A549 (cell line): ENCODE measurements around the gene SEPTIN1.

ENCODE experiments used
- BHLHE40 ChIP-seq: IDR thresholded peaks from 2 replicates; pipeline ENCODE4 v1.6.1; 2012; ENCODE audit warnings: low read depth, low read length, inconsistent platforms
- CEBPB ChIP-seq, 2 experiments: fragments of >200 bp in 1 of 2; sonication (Bioruptor Twin) in 1 of 2; formaldehyde crosslinking in 1 of 2; IDR thresholded peaks; 2 replicates each; pipeline ENCODE4 v1.6.1; 2012 to 2016
- CHD2 ChIP-seq: fragments of 150-350 bp; IDR thresholded peaks from 2 replicates; pipeline ENCODE4 v1.6.1; 2014; ENCODE audit warnings: low read length; ENCODE audit not compliant: partially characterized antibody
- EP300 ChIP-seq, 2 experiments: fragments of >200 bp; sonication (Bioruptor Twin); formaldehyde crosslinking; IDR thresholded peaks; 2 replicates in 1 of 2; 3 replicates in 1 of 2; pipeline ENCODE4 v1.6.1; 2016 to 2017
- ESRRA ChIP-seq: fragments of 150-350 bp; IDR thresholded peaks from 2 replicates; pipeline ENCODE4 v1.6.1; 2014; ENCODE audit warnings: mild to moderate bottlenecking, low read length, borderline replicate concordance
- NR3C1 ChIP-seq: fragments of >200 bp; sonication (Bioruptor Twin); formaldehyde crosslinking; IDR thresholded peaks from 3 replicates; pipeline ENCODE4 v1.6.1; 2017
- POLR2A ChIP-seq: IDR thresholded peaks from 2 replicates; pipeline ENCODE4 v1.6.1; 2012; ENCODE audit warnings: mild to moderate bottlenecking, low read length
- POLR2AphosphoS2 ChIP-seq: conservative IDR thresholded peaks from 2 replicates; pipeline ENCODE4 v1.6.1; 2012; ENCODE audit warnings: low read length, improper control_type of control experiment, inconsistent platforms
- RCOR1 ChIP-seq: fragments of 150-350 bp; IDR thresholded peaks from 2 replicates; pipeline ENCODE4 v1.6.1; 2014; ENCODE audit warnings: antibody characterized with exemption, low read length, low read depth
- RFX5 ChIP-seq: fragments of 450-650 bp; IDR thresholded peaks from 2 replicates; pipeline ENCODE4 v1.7.1; 2014; ENCODE audit warnings: antibody characterized with exemption, mild to moderate bottlenecking, moderate library complexity
- SMC3 ChIP-seq: fragments of >200 bp; sonication (Bioruptor Twin); formaldehyde crosslinking; IDR thresholded peaks from 3 replicates; pipeline ENCODE4 v1.6.1; 2018; ENCODE audit warnings: inconsistent platforms
- TF ChIP-seq, protein P1 (sequence below): fragments of >200 bp; sonication (Bioruptor Twin); formaldehyde crosslinking; IDR thresholded peaks from 3 replicates; pipeline ENCODE4 v1.5.1; 2016
- TF ChIP-seq, protein P2 (sequence below): fragments of 150-350 bp; IDR thresholded peaks from 2 replicates; pipeline ENCODE4 v1.6.1; 2014; ENCODE audit warnings: low read depth, mild to moderate bottlenecking, low read length

- no peak for TF ChIP-seq SMC3
- TF ChIP-seq CHD2: no peak
- no peak for TF ChIP-seq POLR2A
- TF ChIP-seq CEBPB (IDR thresholded peaks at IDR 0.05): no peak
- TF ChIP-seq POLR2AphosphoS2: no peak
- no peak for TF ChIP-seq ESRRA
- TF ChIP-seq, protein P1, sequence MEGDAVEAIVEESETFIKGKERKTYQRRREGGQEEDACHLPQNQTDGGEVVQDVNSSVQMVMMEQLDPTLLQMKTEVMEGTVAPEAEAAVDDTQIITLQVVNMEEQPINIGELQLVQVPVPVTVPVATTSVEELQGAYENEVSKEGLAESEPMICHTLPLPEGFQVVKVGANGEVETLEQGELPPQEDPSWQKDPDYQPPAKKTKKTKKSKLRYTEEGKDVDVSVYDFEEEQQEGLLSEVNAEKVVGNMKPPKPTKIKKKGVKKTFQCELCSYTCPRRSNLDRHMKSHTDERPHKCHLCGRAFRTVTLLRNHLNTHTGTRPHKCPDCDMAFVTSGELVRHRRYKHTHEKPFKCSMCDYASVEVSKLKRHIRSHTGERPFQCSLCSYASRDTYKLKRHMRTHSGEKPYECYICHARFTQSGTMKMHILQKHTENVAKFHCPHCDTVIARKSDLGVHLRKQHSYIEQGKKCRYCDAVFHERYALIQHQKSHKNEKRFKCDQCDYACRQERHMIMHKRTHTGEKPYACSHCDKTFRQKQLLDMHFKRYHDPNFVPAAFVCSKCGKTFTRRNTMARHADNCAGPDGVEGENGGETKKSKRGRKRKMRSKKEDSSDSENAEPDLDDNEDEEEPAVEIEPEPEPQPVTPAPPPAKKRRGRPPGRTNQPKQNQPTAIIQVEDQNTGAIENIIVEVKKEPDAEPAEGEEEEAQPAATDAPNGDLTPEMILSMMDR: no peak
- no peak for TF ChIP-seq BHLHE40
- TF ChIP-seq NR3C1: no peak
- no peak for TF ChIP-seq RCOR1
- no peak for TF ChIP-seq RFX5
- no peak for TF ChIP-seq EP300 (IDR thresholded peaks at IDR 0.05)
- TF ChIP-seq, protein P2, sequence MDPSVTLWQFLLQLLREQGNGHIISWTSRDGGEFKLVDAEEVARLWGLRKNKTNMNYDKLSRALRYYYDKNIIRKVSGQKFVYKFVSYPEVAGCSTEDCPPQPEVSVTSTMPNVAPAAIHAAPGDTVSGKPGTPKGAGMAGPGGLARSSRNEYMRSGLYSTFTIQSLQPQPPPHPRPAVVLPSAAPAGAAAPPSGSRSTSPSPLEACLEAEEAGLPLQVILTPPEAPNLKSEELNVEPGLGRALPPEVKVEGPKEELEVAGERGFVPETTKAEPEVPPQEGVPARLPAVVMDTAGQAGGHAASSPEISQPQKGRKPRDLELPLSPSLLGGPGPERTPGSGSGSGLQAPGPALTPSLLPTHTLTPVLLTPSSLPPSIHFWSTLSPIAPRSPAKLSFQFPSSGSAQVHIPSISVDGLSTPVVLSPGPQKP: no peak
Measured at GRCh38 chr16:30407804-30408534, 25.6 kb upstream of the SEPTIN1 start.
